GM12801 (cell line): Measurements from ENCODE around the gene SPIRE1.

ENCODE experiments used
- TF ChIP-seq, protein P1 (sequence below): IDR thresholded peaks from one replicate; pipeline ENCODE4 v1.5.1; 2011; ENCODE audit warnings: control low read depth; ENCODE audit not compliant: insufficient read length; ENCODE audit errors: extremely low read depth

The SPIRE1 gene

DNA sequence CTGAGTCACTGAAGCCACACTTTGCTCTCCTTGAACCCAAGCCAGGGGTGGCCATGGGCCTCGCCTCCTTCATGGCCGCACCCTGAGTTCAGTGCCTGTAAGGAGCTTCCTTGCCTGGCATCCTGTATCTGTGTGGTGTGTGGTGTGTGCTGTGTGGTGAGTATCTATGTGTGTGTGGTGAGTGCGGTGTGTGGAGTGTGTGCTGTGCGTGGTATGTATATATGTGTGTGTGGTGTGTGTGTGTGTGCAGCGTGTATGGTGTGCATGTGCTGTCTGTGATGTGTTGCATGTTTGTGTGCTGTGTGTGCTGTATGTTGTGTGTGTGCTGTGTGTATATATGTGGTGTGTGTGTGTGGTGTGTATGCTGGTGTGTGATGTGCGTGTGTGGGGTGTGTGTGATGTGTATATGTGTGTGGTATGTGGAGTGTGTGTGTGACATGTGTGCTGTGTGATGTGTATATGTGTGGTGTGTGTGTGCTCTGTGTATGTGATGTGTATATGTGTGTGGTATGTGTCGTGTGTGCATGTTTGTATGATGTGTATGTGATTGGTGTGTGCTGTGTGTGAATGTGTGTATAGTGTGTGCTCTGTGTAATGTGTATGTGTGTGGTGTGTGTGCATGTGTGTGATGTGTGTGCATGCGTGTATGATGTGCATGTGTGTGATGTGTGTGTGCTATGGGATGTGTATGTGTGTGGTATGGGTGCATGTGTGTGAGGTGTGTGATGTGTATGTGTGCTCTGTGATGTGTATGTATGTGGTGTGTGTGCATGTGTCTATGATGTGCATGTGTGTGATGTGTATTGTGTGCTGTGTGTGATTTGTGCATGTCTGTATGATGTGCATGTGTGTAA, 227.5 kb downstream of the SPIRE1 start:
- TF ChIP-seq, protein P1, sequence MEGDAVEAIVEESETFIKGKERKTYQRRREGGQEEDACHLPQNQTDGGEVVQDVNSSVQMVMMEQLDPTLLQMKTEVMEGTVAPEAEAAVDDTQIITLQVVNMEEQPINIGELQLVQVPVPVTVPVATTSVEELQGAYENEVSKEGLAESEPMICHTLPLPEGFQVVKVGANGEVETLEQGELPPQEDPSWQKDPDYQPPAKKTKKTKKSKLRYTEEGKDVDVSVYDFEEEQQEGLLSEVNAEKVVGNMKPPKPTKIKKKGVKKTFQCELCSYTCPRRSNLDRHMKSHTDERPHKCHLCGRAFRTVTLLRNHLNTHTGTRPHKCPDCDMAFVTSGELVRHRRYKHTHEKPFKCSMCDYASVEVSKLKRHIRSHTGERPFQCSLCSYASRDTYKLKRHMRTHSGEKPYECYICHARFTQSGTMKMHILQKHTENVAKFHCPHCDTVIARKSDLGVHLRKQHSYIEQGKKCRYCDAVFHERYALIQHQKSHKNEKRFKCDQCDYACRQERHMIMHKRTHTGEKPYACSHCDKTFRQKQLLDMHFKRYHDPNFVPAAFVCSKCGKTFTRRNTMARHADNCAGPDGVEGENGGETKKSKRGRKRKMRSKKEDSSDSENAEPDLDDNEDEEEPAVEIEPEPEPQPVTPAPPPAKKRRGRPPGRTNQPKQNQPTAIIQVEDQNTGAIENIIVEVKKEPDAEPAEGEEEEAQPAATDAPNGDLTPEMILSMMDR: no peak

DNA sequence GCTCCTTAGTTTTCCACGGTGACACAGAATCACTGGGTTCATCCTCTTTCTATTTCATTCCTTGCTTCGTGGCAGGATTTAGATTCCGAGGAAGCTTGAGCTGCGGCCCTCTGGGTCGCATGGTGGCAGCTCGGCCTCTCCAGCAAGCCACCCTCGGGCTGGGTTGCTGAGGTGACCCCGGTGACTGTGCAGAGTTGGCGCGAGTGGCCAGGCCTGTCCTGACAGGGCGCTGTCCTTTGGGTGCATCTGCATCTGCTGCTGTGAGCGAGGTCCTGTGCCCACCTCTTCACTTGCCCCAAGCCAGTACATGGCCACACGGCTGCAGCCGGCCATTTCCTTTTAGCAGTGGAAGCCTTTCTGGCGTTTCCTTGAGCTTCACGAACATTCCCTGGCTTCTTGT, 228.4 kb downstream of the SPIRE1 start:
- TF ChIP-seq, protein P1: no peak

DNA sequence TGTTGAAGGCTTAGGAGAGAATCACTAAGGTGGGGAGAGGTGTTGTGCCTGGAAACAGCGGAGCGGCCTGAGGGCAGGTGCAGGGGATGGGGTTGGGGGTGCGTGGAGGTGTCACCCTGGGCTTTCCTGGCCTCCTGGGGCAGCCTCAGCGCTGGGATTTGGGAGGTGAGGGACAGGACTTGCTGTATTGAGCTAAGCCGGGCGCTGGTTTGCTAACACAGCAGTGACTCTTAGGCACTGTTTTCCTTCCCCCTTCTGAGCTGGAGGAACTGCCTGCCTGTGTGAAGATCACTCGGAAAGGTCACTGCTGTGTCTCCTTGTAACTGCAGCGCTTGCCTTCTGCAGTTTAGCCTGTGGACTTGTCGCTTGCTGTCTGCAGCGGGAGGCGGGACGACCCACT, 229.0 kb downstream of the SPIRE1 start:
- TF ChIP-seq, protein P1: no peak

DNA sequence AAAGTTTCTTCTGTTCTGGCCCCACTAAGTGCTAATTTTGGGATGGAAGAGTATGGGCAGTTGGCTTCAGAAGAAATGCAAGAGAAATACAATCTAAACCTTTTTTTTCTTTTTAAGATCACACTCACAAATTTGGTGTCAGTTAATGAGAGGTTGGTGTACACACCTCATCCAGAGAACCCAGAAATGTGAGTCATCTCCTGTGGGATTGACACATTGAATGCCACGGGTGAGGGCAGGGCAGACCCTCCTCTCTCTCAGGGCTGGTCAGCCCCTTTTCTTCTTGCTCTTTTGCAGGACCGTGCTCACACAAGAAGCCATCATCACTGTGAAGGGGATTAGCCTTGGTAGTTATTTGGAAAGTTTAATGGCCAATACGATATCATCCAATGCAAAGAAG, 231.0 kb downstream of the SPIRE1 start:
- TF ChIP-seq, protein P1: no peak

DNA sequence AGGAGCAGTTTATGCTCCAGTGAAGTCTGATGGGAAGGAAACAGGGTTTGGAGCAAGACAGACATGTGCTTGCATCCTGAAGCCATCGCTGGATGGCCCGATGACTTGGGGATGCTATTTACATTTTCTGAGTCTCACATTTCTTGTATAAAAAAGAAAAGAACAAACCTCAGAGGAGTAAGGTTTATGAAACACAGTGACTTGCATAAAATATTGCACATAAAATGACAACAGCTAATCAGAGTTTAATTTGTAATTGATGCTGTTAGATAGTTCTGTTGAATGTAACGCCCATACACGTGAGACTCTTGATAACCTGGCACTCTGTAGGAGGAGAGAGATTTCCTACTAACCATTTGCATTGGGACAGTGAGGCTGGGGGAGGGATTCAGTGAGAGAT, 233.7 kb downstream of the SPIRE1 start:
- TF ChIP-seq, protein P1: no peak

DNA sequence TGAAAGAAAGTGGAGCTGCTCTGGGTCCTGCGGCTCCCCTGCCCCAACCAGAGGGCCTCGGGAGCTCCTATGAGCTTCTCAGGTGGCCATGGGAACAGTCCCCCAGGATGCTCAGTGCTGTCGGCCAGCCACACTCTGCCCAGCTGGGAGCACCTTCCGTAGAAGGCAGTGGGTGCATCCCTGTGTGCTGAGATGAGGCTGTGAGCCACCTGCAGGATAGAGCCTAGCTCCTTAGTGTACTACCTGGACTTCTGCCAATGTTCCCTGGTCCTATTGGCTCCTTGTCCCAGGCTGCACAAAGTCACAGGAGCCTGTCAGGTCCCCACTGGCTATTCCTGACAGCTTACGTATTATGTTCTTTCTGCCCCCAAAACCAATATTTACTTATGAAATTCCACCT, 234.1 kb downstream of the SPIRE1 start:
- TF ChIP-seq, protein P1: no peak

DNA sequence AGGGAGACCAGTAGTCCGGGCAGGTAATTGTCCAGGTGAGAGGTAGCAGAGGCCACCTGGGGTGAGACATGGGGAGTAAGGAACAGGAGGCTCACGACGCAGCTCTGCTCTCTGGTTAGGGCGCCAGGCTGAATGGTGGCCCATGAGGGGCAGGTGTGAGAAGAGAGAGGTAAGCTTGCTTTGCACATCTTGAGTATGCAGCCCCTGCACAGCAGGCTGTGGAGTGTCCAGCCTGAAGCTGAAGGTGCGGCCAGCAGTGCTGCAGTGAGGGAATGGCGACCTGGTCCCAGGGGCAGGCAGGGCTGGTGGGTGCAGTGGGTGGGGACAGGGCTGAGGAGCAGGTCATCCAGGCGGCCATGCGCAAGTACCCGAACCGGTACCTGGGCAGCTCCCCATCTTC, 234.5 kb downstream of the SPIRE1 start:
- TF ChIP-seq, protein P1: no peak
